OCI-LY7 (cell line): ENCODE results near the gene LRRC59.

Source experiments
- EZH2phosphoT487 ChIP-seq: fragments of 200-600 bp; sonication (generic); IDR thresholded peaks from 2 replicates; pipeline ENCODE4 v1.6.1; 2018; ENCODE audit warnings: low read depth, borderline replicate concordance, mild to moderate bottlenecking, mixed run types, antibody characterized with exemption, low read length, moderate library complexity, mixed read lengths
- TF ChIP-seq, protein P1 (sequence below): fragments of 200-600 bp; sonication (generic); conservative IDR thresholded peaks from 2 replicates; pipeline ENCODE4 v1.5.1; 2014; ENCODE audit warnings: mild to moderate bottlenecking, antibody characterized with exemption, low read length, moderate library complexity, mixed read lengths

DNA sequence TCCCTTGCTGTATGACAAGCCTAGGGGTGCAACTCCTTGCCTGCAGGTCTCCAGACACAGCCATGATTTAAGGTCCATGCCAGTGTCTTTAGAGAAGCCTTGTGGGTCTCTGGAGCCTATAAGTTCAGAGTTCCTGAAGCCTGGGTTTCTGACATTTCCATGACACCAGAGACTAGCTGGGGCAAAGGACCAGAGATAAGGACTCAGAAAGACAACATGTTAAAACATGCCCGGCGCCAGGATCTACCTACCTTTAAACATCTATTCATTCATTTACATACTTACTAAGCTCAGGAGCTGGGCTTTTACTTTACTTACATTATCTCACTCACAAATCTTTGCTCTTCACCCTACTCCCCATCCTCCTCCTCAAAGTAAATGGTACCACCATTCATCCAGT, 25.8 kb downstream of the LRRC59 start:
- TF ChIP-seq, protein P1, sequence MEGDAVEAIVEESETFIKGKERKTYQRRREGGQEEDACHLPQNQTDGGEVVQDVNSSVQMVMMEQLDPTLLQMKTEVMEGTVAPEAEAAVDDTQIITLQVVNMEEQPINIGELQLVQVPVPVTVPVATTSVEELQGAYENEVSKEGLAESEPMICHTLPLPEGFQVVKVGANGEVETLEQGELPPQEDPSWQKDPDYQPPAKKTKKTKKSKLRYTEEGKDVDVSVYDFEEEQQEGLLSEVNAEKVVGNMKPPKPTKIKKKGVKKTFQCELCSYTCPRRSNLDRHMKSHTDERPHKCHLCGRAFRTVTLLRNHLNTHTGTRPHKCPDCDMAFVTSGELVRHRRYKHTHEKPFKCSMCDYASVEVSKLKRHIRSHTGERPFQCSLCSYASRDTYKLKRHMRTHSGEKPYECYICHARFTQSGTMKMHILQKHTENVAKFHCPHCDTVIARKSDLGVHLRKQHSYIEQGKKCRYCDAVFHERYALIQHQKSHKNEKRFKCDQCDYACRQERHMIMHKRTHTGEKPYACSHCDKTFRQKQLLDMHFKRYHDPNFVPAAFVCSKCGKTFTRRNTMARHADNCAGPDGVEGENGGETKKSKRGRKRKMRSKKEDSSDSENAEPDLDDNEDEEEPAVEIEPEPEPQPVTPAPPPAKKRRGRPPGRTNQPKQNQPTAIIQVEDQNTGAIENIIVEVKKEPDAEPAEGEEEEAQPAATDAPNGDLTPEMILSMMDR = no peak
- TF ChIP-seq EZH2phosphoT487 = no peak
